Neural crest cell (in vitro differentiated cells): Measurements from ENCODE around the gene ADRM1. TPM values are rescaled to one million over a fixed set of nuclear protein-coding genes. Genes with fewer than 3 reads are reported as not detected.
A peak's percentile ranks its signal among the peaks of the same experiment; 100 is the strongest.

Source experiments
- DNase-seq: peaks from one replicate; pipeline ENCODE4 v3.0.0; 2021; ENCODE audit warnings: low read depth, mixed read lengths, low spot score
- H3K27ac Mint-ChIP-seq: one replicate; pipeline ENCODE4 v1.8.0; 2021; ENCODE audit warnings: mild to moderate bottlenecking, mixed read lengths; ENCODE audit not compliant: unreplicated experiment
- H3K27me3 Mint-ChIP-seq: 2 replicates; pipeline ENCODE4 v1.8.0; 2021; ENCODE audit warnings: low read depth, mild to moderate bottlenecking, mixed read lengths
- H3K36me3 Mint-ChIP-seq: 2 replicates; pipeline ENCODE4 v1.8.0; 2021; ENCODE audit warnings: low read depth, mild to moderate bottlenecking, mixed read lengths
- H3K4me1 Mint-ChIP-seq: 2 replicates; pipeline ENCODE4 v1.8.0; 2021; ENCODE audit warnings: mixed read lengths
- H3K4me3 Mint-ChIP-seq: one replicate; pipeline ENCODE4 v1.8.0; 2021; ENCODE audit warnings: mild to moderate bottlenecking, mixed read lengths
- H3K9me3 Mint-ChIP-seq: 2 replicates; pipeline ENCODE4 v1.8.0; 2021; ENCODE audit warnings: mixed read lengths
- CTCF ChIP-seq: fragments of 200-600 bp; sonication (generic); conservative IDR thresholded peaks from 2 replicates; pipeline ENCODE4 v1.5.0; 2021; ENCODE audit warnings: antibody characterized with exemption, mild to moderate bottlenecking
- long read RNA-seq: library from polyadenylated mRNA; unstranded; transcript quantifications from one replicate; pipeline ENCODE4 v2.0.0, GENCODE V29; 2020
- total RNA-seq: library from RNA; stranded (reverse); gene quantifications from 2 replicates; pipeline ENCODE4 v1.2.1, GENCODE V29; 2021

The ADRM1 gene
- 90.4 and 98.8 TPM in 2 replicates for total RNA-seq
- long read RNA-seq, transcript ADRM1-201 (10 exons, 1,478 nt) = major isoform, 49 of 58 reads
- long read RNA-seq, partial matches to known transcripts = 1 of 58 reads
- long read RNA-seq, other reads (novel, unspliced or antisense) = 7 of 58 reads

- Mint-ChIP-seq H3K4me1 (peaks cover 21% of the 10 kb centered on the region), H3K4me3 (peak within 1 kb of the TSS; percentile 96), H3K36me3 (no peaks in the 10 kb centered on the region), H3K27me3 (peaks cover 2% of the 10 kb centered on the region), H3K9me3 (no peaks in the 10 kb centered on the region), H3K27ac (peak within 1 kb of the TSS; percentile 98)
- peak; percentile 97 for DNase-seq
- peak; percentile 86 for TF ChIP-seq CTCF
These were observed at the start of gene ADRM1 for GRCh38 chr20:62302341-62303061. ADRM1 (plus strand) TSS chr20:62302997; CDS start chr20:62303569, 572 bp downstream.

- no peak for TF ChIP-seq CTCF
- H3K9me3 Mint-ChIP-seq = no peaks in the 10 kb centered on the region
- no peak for DNase-seq
- H3K4me3 Mint-ChIP-seq = no peak overlapping the region
- no peak overlapping the region for H3K27ac Mint-ChIP-seq
- peaks cover 7% of the 10 kb centered on the region for H3K4me1 Mint-ChIP-seq
- no peaks in the 10 kb centered on the region for H3K27me3 Mint-ChIP-seq
- peaks cover 3% of the 10 kb centered on the region for H3K36me3 Mint-ChIP-seq
These were observed 49.4 kb upstream of the ADRM1 start for GRCh38 chr20:62253398-62253797.

GRCh38 chr20:62254021-62254724, 48.6 kb upstream of the ADRM1 start:
- Mint-ChIP-seq H3K27ac (no peak overlapping the region), H3K4me3 (no peak overlapping the region), H3K4me1 (peaks cover 7% of the 10 kb centered on the region), H3K27me3 (no peaks in the 10 kb centered on the region), H3K9me3 (no peaks in the 10 kb centered on the region), H3K36me3 (peaks cover 3% of the 10 kb centered on the region)
- no peak for DNase-seq
- TF ChIP-seq CTCF = no peak

- peaks cover 3% of the 10 kb centered on the region for H3K4me1 Mint-ChIP-seq
- no peaks in the 10 kb centered on the region for H3K9me3 Mint-ChIP-seq
- peaks cover 3% of the 10 kb centered on the region for H3K36me3 Mint-ChIP-seq
- H3K27ac Mint-ChIP-seq = no peak overlapping the region
- H3K4me3 Mint-ChIP-seq = no peak overlapping the region
- DNase-seq = no peak
- TF ChIP-seq CTCF = no peak
- H3K27me3 Mint-ChIP-seq = no peaks in the 10 kb centered on the region
These were observed 46.8 kb upstream of the ADRM1 start for GRCh38 chr20:62255976-62256375.

- no peak overlapping the region for H3K4me3 Mint-ChIP-seq
- H3K36me3 Mint-ChIP-seq = peaks cover 3% of the 10 kb centered on the region
- peaks cover 3% of the 10 kb centered on the region for H3K4me1 Mint-ChIP-seq
- H3K9me3 Mint-ChIP-seq = no peaks in the 10 kb centered on the region
- no peak for TF ChIP-seq CTCF
- DNase-seq = no peak
- H3K27me3 Mint-ChIP-seq = no peaks in the 10 kb centered on the region
- no peak overlapping the region for H3K27ac Mint-ChIP-seq
These were observed 44.1 kb upstream of the ADRM1 start for GRCh38 chr20:62258499-62259293.
